BJ (cell line): Measurements from ENCODE around the gene PCDHAC2. TPM values are rescaled to one million over a fixed set of nuclear protein-coding genes. Genes with fewer than 3 reads are reported as not detected.

Source experiments
- CTCF ChIA-PET: fragments of 350-600 bp; formaldehyde crosslinking; extraction: SDS; loops from one replicate; lab custom pipeline; 2021; ENCODE audit warnings: antibody characterized with exemption, inconsistent platforms; lab: Yijun Ruan, JAX
- POLR2A ChIA-PET: fragments of 300-600 bp; sonication (Branson Sonifier 250); formaldehyde crosslinking; extraction: SDS; loops from one replicate; lab custom pipeline; 2021; ENCODE audit warnings: antibody characterized with exemption; lab: Charles Lee
- DNase-seq: peaks from one replicate; pipeline ENCODE4 v3.0.0-alpha.2; 2011; ENCODE audit warnings: low read depth
- H3K27me3 ChIP-seq: 2 replicates; pipeline ENCODE4 v1.6.0; 2011; ENCODE audit warnings: low read length; ENCODE audit not compliant: control insufficient read depth, insufficient read depth
- H3K36me3 ChIP-seq: 2 replicates; pipeline ENCODE4 v1.5.1; 2011; ENCODE audit warnings: low read length; ENCODE audit not compliant: control insufficient read depth, insufficient read depth
- H3K4me3 ChIP-seq: 2 replicates; pipeline ENCODE4 v1.5.1; 2011; ENCODE audit warnings: low read depth, mild to moderate bottlenecking, control low read depth, low read length
- CTCF ChIP-seq: IDR thresholded peaks from 2 replicates; pipeline ENCODE4 v1.5.1; 2011; ENCODE audit warnings: low read depth, mild to moderate bottlenecking, control low read depth, inconsistent platforms, low read length, moderate library complexity; ENCODE audit not compliant: insufficient read depth
- polyA plus RNA-seq: library from polyadenylated mRNA; depleted of rRNA; stranded (reverse); fragments of >200 nt; gene quantifications from 2 replicates; pipeline ENCODE4 v1.2.3, GENCODE V29; 2011

The PCDHAC2 gene
- polyA plus RNA-seq, 1 experiment, result 0.06 TPM

GRCh38 chr5:140996060-140996459, 29.8 kb downstream of the PCDHAC2 start:
- Histone ChIP-seq H3K36me3 (no peaks in the 10 kb centered on the region), H3K27me3 (no peaks in the 10 kb centered on the region), H3K4me3 (no peak overlapping the region)
- no peak for DNase-seq
- ChIA-PET POLR2A (no interaction called here), CTCF (no interaction called here)
- TF ChIP-seq CTCF, result no peak

GRCh38 chr5:140998921-140999410, 32.7 kb downstream of the PCDHAC2 start:
- DNase-seq, result no peak
- ChIA-PET CTCF (no interaction called here), POLR2A (no interaction called here)
- Histone ChIP-seq H3K27me3 (no peaks in the 10 kb centered on the region), H3K36me3 (no peaks in the 10 kb centered on the region), H3K4me3 (no peak overlapping the region)
- no peak for TF ChIP-seq CTCF

- CTCF ChIA-PET, result no interaction called here
- Histone ChIP-seq H3K27me3 (no peaks in the 10 kb centered on the region), H3K36me3 (no peaks in the 10 kb centered on the region), H3K4me3 (no peak overlapping the region)
- POLR2A ChIA-PET, result no interaction called here
- DNase-seq, result no peak
- no peak for TF ChIP-seq CTCF
Measured at GRCh38 chr5:141001446-141001843, 35.2 kb downstream of the PCDHAC2 start.

- H3K36me3 ChIP-seq, result no peaks in the 10 kb centered on the region
- H3K27me3 ChIP-seq, result no peaks in the 10 kb centered on the region
- CTCF ChIA-PET, result no interaction called here
- no peak for DNase-seq
- POLR2A ChIA-PET, result no interaction called here
- H3K4me3 ChIP-seq, result no peak overlapping the region
- TF ChIP-seq CTCF, result no peak
Measured at GRCh38 chr5:141001844-141002604, 35.7 kb downstream of the PCDHAC2 start.

GRCh38 chr5:141002605-141002965, 36.3 kb downstream of the PCDHAC2 start:
- ChIA-PET CTCF (no interaction called here), POLR2A (no interaction called here)
- DNase-seq, result no peak
- Histone ChIP-seq H3K36me3 (no peaks in the 10 kb centered on the region), H3K4me3 (no peak overlapping the region), H3K27me3 (no peaks in the 10 kb centered on the region)
- TF ChIP-seq CTCF, result no peak
